K562 (cell line): Measurements from ENCODE around the gene CCDC54. TPM values are rescaled to one million over a fixed set of nuclear protein-coding genes. Genes with fewer than 3 reads are reported as not detected.
A peak's percentile ranks its signal among the peaks of the same experiment; 100 is the strongest.

Experiments
- ATAC-seq: fragments of 200-7000 bp; cut with Tn5 transposase; 3 replicates; pipeline ENCODE4 v1.9.1; 2020; ENCODE audit warnings: moderate library complexity
- BruUV-seq: library from RNA; stranded (reverse); fragments of 400-500 nt; replicated peaks from 2 replicates; lab custom pipeline; 2021; lab: Mats Ljungman, UMichigan
- CTCF ChIA-PET: fragments of 300-600 bp; formaldehyde crosslinking; extraction: SDS; loops from one replicate; lab custom pipeline; 2021; ENCODE audit warnings: low intra/inter-chr PET ratio; lab: Yijun Ruan, JAX
- POLR2A ChIA-PET: fragments of 300-600, 350-650 bp; sonication (Branson Sonifier 250); formaldehyde crosslinking; extraction: SDS; loops from one replicate; lab custom pipeline; 2021; ENCODE audit warnings: antibody characterized with exemption, inconsistent platforms; lab: Yijun Ruan, JAX
- DNase-seq, 4 experiments: peaks; one replicate each; pipeline versions ENCODE4 v3.0.0 to v3.0.0-alpha.2; 2011 to 2018; ENCODE audit warnings: low spot score in 3 of 4, mixed read lengths in 3 of 4; ENCODE audit errors: extremely low read depth in 1 of 4
- FAIRE-seq: peaks from 2 replicates; lab custom pipeline; 2011; peaks lifted over from hg19 to GRCh38; lab: Jason Lieb, UNC
- H2AFZ ChIP-seq: 2 replicates; pipeline ENCODE4 v1.6.0; 2011; ENCODE audit warnings: low read depth, low read length, control low read depth, inconsistent platforms
- H3K27ac ChIP-seq: fragments of 200-600 bp; 3 replicates; pipeline ENCODE4 v1.8.0; 2011; ENCODE audit warnings: low read depth, mild to moderate bottlenecking, control low read depth, inconsistent platforms, low read length, moderate library complexity, mixed read lengths; ENCODE audit errors: extremely low read depth
- H3K27me3 ChIP-seq, 2 experiments: fragments of 300-600 bp in 1 of 2; 2 replicates in 1 of 2; 3 replicates in 1 of 2; pipeline versions ENCODE4 v1.6.0 to v1.8.0; 2011; ENCODE audit warnings: inconsistent platforms in 2 of 2, low read length in 2 of 2, mild to moderate bottlenecking in 1 of 2, mixed read lengths in 1 of 2, moderate library complexity in 1 of 2; ENCODE audit not compliant: control insufficient read depth in 2 of 2, insufficient read depth in 2 of 2
- H3K36me3 ChIP-seq: fragments of 300-600 bp; 3 replicates; pipeline ENCODE4 v1.8.0; 2011; ENCODE audit warnings: mild to moderate bottlenecking, low read length, inconsistent platforms; ENCODE audit not compliant: control insufficient read depth, insufficient read depth
- H3K4me1 ChIP-seq, 2 experiments: fragments of 200-600 bp in 1 of 2; replicated peaks in 1 of 2; 2 replicates in 1 of 2; 3 replicates in 1 of 2; pipeline versions ENCODE4 v1.5.1 to v1.8.0; 2011; ENCODE audit warnings: inconsistent platforms in 2 of 2, low read length in 2 of 2, mild to moderate bottlenecking in 1 of 2, mixed read lengths in 1 of 2, moderate library complexity in 1 of 2; ENCODE audit not compliant: control insufficient read depth in 2 of 2, insufficient read depth in 2 of 2
- H3K4me2 ChIP-seq: 2 replicates; pipeline ENCODE4 v1.6.1; 2011; ENCODE audit warnings: low read length, control low read depth, inconsistent platforms, mixed read lengths; ENCODE audit not compliant: insufficient read depth
- H3K4me3 ChIP-seq: fragments of 200-600 bp; sonication (generic), shearing (Covaris generic); 2 replicates; pipeline ENCODE4 v1.5.1; 2016; ENCODE audit warnings: control low read depth, inconsistent platforms
- H3K79me2 ChIP-seq: fragments of 200-600 bp; 3 replicates; pipeline ENCODE4 v1.8.0; 2011; ENCODE audit warnings: low read length, inconsistent platforms; ENCODE audit not compliant: control insufficient read depth, insufficient read depth
- H3K9ac ChIP-seq, 2 experiments: 2 replicates each; pipeline versions ENCODE4 v1.6.0 to v1.6.1; 2011; ENCODE audit warnings: low read depth in 2 of 2, low read length in 2 of 2, control low read depth in 1 of 2, inconsistent platforms in 1 of 2, mild to moderate bottlenecking in 1 of 2, mixed read lengths in 1 of 2; ENCODE audit not compliant: insufficient read depth in 1 of 2
- H3K9me1 ChIP-seq: one replicate; pipeline ENCODE4 v1.6.0; 2011; ENCODE audit warnings: inconsistent platforms, mild to moderate bottlenecking, low read length, moderate library complexity; ENCODE audit not compliant: control insufficient read depth, insufficient read depth
- H3K9me3 ChIP-seq: replicated peaks from 2 replicates; pipeline ENCODE4 v1.5.1; 2011; ENCODE audit warnings: low read depth, low read length, inconsistent platforms; ENCODE audit not compliant: control insufficient read depth, insufficient read depth
- H4K20me1 ChIP-seq: replicated peaks from 2 replicates; pipeline ENCODE4 v1.6.1; 2011; ENCODE audit warnings: low read length, inconsistent platforms, mixed read lengths; ENCODE audit not compliant: control insufficient read depth, insufficient read depth
- ATF7 ChIP-seq: fragments of 450-650 bp; IDR thresholded peaks from 2 replicates; pipeline ENCODE4 v1.7.1; 2014; ENCODE audit warnings: mild to moderate bottlenecking, moderate library complexity
- CTCF ChIP-seq, 3 experiments: IDR thresholded peaks in 2 of 3; conservative IDR thresholded peaks in 1 of 3; 2 replicates each; pipeline ENCODE4 v1.5.1; 2011 to 2012; ENCODE audit warnings: low read length in 3 of 3, mild to moderate bottlenecking in 3 of 3, control low read depth in 2 of 3, improper control_type of control experiment in 1 of 3, inconsistent platforms in 1 of 3, low read depth in 1 of 3, mixed read lengths in 1 of 3, moderate library complexity in 1 of 3; ENCODE audit not compliant: insufficient read depth in 2 of 3
- PML ChIP-seq: IDR thresholded peaks from 2 replicates; pipeline ENCODE4 v1.6.1; 2012; ENCODE audit warnings: low read length, inconsistent platforms
- ZNF280A ChIP-seq: fragments of 450-650 bp; IDR thresholded peaks from 2 replicates; pipeline ENCODE4 v1.6.1; 2018; ENCODE audit warnings: mild to moderate bottlenecking, low read depth; ENCODE audit not compliant: partially characterized antibody
- ZNF436 ChIP-seq: fragments of 250-450, 450-650 bp; sonication (Bioruptor Pico); formaldehyde crosslinking; IDR thresholded peaks from 2 replicates; pipeline ENCODE4 v1.7.0; 2020; ENCODE audit warnings: mild to moderate bottlenecking
- ZNF512 ChIP-seq: IDR thresholded peaks from 2 replicates; pipeline ENCODE4 v1.6.1; 2016; ENCODE audit warnings: missing genetic modification characterization, missing compliant biosample characterization
- WGBS: fragments of 100-300 bp; shearing (Covaris generic); methylation state at CpG from one replicate; pipeline ENCODE4 v1.1.6; 2016; ENCODE audit warnings: low coverage, mixed read lengths; ENCODE audit not compliant: insufficient coverage; ENCODE audit errors: missing lambda C conversion rate; 5-methylcytosine and 5-hydroxymethylcytosine counted together
- in situ Hi-C: fragments of 300-500 bp; cut with MboI; formaldehyde crosslinking; loops from 4 replicates; pipeline ENCODE4 v1.15.0; 2018; ENCODE audit warnings: inconsistent platforms, mixed read lengths
- intact Hi-C: fragments of 100-400 bp; cut with micrococcal nuclease; formaldehyde crosslinking; loops from 2 replicates; pipeline ENCODE4 v1.14.2; 2022
- polyA plus RNA-seq, 8 experiments: library from polyadenylated mRNA; depleted of rRNA in 4 of 8; stranded (reverse) in 5 of 8; unstranded in 3 of 8; fragments of >200 nt; fragmentation: Nextera tagmentation in 2 of 8; fragmentation: Illumina TruSeq in 1 of 8; extraction: Ambion mirVana in 2 of 8; extraction: Trizol in 1 of 8; gene quantifications; 2 replicates each; pipeline versions ENCODE4 v1.2.1 to v1.2.3, GENCODE V29; 2011 to 2014; ENCODE audit warnings: inconsistent platforms in 1 of 8, missing spikeins in 1 of 8
- total RNA-seq, 7 experiments: library from RNA; depleted of rRNA in 6 of 7; stranded (reverse); fragments of >200 nt in 6 of 7; fragmentation: Illumina TruSeq in 2 of 7; extraction: Trizol in 2 of 7; gene quantifications; 2 replicates each; pipeline versions ENCODE4 v1.2.1 to v1.2.3, GENCODE V29; 2011 to 2021; ENCODE audit warnings: low replicate concordance in 1 of 7

The CCDC54 gene
- total and polyA plus RNA-seq, 9 of the 15 experiments (the other 6 are each of a cell fraction or from before 2014, with no cell fraction given) = not detected

- peak; percentile 36 to 68 (median 48); a peak in 5 of 6 replicates for TF ChIP-seq CTCF (IDR thresholded peaks at IDR 0.05 in 2 of 3, conservative IDR thresholded peaks at IDR 0.05 in 1 of 3; ENCODE audit: insufficient read depth in 2 of 3, low read depth in 1 of 3, low read length in 3 of 3)
- TF ChIP-seq, all 486 proteins: peak for 7
Observed at GRCh38 chr3:107421170-107421792, 44.0 kb downstream of the CCDC54 start (continued).

- no TSS peak for BruUV-seq
- Histone ChIP-seq H3K27ac (no peak overlapping the region), H3K9me3 (no peaks in the 10 kb centered on the region), H3K79me2 (no peaks in the 10 kb centered on the region), H3K9me1 (no peaks in the 10 kb centered on the region)
- CTCF ChIA-PET = interaction anchor here (1.3 kb wide), 1 partner anchor 186 kb away, joined by 3 read pairs; no protein-coding TSS in a partner anchor
- intact Hi-C loops = loop anchor here (2.0 kb wide), 2 partner anchors 151 to 185 kb away; no protein-coding TSS in a partner anchor
- TF ChIP-seq ZNF280A = no peak
- TF ChIP-seq ATF7 = no peak
- no peak for TF ChIP-seq PML
- no peak for TF ChIP-seq ZNF436 (CRISPR knock-in tag)
- TF ChIP-seq ZNF512 (tag) = no peak
- TF ChIP-seq, all 486 proteins: peak for 0
- Histone ChIP-seq H3K36me3 (no peaks in the 10 kb centered on the region), H3K4me1 (no peaks in the 10 kb centered on the region), H4K20me1 (no peaks in the 10 kb centered on the region), H3K27me3 (no peaks in the 10 kb centered on the region), H3K4me3 (no peak overlapping the region), H3K9ac (no peak overlapping the region), H2AFZ (no peak overlapping the region), H3K4me2 (no peak overlapping the region)
- POLR2A ChIA-PET = interaction anchor here (1.1 kb wide), 1 partner anchor 186 kb away, joined by 4 read pairs; no protein-coding TSS in a partner anchor
- no peak for FAIRE-seq
- 13% methylated on average over 1 of the region's 1 CpG for WGBS
- DNase-seq = no peak
- in situ Hi-C loops = no loop called here
- no peak for ATAC-seq
Observed at GRCh38 chr3:107421881-107422280, 44.6 kb downstream of the CCDC54 start.
